Measurements from ENCODE around the gene OPN1SW.

Gene OPN1SW

GRCh38 chr7:128755819-128756476, 19.6 kb downstream of the OPN1SW start:
- DNase-seq: no peak

- no peak for DNase-seq
Measured at GRCh38 chr7:128755075-128755818, 20.3 kb downstream of the OPN1SW start.

DNA sequence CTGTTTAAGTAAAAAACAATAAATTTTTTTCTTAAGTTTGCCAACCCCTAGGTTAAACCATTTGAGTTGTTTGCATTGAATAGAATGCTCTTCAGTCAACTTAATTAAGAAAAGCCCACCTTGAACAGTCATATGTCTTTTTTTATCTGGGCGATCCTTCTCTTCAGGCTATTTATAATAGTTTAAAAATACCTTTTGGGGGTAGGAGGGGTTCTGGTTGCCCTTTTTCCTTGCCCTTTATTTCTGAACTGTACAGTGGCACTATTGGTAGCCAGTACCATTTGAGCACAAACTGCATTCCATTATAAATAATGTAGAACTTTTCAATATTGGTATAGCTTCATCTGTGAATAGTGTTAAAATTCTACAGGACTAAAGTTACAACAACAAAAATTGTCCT, 23.3 kb downstream of the OPN1SW start:
- DNase-seq: no peak

GRCh38 chr7:128747327-128748079, 28.1 kb downstream of the OPN1SW start:
- DNase-seq: no peak

- DNase-seq: no peak
Measured at GRCh38 chr7:128745706-128746105, 29.9 kb downstream of the OPN1SW start.

GRCh38 chr7:128744366-128744905, 31.2 kb downstream of the OPN1SW start:
- DNase-seq: no peak

- no peak for DNase-seq
Measured at GRCh38 chr7:128743112-128743772, 32.4 kb downstream of the OPN1SW start.

- no peak for DNase-seq
Measured at GRCh38 chr7:128742206-128742605, 33.4 kb downstream of the OPN1SW start.

GRCh38 chr7:128741491-128741890, 34.1 kb downstream of the OPN1SW start:
- no peak for DNase-seq

- DNase-seq: no peak
Measured at GRCh38 chr7:128740996-128741395, 34.6 kb downstream of the OPN1SW start.

- no peak for DNase-seq
Measured at GRCh38 chr7:128739990-128740682, 35.5 kb downstream of the OPN1SW start.

DNA sequence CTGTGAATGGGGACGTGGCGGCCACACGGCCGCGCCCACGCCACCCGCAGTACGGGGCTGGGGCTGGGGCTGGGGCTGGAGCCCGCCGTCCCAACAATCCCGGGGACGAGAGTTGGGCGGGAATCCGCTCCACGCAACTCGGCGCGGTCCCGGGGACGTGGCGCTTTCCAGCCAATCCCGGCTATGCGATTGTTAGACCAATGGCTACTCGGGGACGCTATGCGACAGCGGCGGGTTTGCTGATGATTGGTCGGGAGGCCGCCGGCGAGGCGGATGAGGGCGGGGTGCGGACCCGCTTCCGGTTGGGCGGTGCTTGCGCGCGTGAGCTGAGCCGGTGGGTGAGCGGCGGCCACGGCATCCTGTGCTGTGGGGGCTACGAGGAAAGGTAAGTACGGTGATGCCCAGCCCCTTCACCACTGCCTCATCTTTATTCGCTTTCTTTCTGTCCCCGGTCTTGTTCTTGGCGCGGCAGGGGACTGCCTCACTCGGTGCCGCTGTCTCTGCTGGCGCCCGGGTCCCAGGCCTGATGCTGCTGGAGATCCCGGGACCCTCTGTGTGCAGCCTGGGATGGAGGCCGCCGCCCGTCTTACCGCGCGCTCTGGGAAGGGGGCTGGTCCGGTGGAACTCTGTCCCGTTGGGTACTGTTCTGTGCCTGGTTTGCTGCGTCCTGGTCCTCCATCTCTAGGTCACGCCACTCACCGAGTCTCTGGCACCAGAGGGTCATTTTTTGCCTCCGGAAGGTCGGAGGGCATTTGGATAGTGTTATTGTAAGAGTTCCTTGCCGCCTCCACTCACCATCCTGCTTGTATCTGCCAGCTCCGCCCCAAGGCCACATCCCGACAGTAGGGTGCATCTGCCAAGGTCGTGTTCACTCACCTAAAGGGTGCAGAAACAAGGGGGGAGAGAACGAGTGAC, 36.3 kb downstream of the OPN1SW start, which contains the start of gene CALU:
TSS of gene CALU (plus strand) at position 312 of the 915 bp plus-strand sequence. CDS start 9,225 bp downstream, outside the sequence.
- peak; percentile 89 to 95 for DNase-seq

DNA sequence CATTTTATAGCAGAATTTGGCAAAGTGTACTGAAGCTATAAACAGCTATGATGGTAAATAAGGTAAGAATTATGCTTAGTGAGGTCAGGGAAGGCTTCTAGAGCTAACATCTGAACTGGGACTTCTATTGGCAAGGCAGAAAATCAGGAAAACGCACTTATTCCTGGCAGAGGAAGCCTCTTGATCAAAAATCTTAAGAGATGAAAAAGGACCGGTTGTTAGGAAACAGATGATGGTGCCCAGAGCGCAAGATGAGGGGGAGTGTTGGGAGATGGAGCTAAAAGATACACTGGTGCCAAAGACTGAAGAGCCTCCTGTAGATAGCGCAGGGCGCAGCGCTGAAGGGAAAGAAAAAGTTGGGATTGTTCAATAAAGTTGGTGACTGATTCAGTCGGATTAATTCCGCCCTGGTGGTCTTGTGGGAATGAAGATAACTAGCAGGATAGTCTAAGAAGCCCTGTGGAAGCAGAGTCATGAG, 37.0 kb downstream of the OPN1SW start:
- DNase-seq: no peak

DNA sequence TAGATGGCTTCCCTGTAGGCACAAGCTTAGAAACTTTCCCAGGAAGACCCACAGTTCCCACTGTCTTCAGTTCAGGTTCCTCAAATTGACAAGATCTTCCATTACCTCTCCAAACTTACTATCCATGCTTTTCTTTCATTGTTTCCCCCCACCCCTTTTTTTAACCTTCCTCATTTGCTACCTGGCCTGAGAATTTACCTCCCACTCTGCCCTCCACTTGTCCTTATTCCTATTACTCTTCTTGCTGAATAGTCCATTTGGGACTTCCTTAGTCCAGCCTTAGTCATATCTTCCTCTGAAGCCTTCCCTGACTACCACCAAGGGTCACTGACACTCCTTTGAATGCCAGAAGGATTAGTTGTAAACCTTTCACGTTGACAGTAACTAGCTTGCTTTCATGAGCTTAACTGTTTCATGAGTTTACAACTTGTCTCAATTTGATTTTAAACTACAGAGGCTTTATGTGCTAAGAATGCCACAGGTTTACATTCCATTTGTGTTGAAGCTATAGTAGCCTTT, 37.7 kb downstream of the OPN1SW start:
- DNase-seq: no peak

DNA sequence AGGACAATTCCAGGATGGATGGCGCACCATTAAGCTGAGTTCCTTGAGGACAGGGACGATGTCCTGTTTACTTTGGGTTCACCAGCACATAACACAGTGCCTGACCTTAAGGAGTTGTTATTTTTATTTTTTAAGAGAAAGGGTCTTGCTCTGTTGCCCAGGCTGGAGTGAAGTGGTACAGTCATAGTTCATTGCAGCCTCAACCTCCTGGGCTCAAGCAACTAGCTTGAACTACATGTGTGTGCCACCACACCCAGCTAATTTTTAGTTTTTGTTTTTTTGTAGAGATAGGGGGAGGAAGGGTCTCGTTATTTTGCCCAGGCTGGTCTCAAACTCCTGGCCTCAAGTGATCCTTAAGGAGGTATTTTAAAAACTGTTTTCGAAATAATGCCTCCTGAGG, 38.2 kb downstream of the OPN1SW start:
- no peak for DNase-seq

DNA sequence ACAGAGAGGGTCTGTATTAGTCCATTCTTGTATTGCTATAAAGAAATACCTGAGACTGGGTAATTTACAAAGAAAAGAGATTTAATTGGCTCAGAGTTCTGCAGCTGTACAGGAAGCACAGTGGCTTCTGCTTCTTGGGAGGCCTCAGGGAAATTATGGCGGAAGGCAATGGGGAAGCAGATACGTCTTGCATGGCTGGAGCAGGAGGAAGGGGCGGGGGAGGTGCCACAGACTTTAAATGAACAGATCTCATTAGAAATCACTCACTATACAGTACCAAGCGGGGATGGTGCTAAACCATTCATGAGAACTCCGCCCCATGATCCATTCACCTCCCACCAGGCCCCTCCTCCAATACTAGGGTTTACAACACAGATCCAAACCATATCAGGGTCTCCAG, 40.2 kb downstream of the OPN1SW start:
- DNase-seq: no peak

DNA sequence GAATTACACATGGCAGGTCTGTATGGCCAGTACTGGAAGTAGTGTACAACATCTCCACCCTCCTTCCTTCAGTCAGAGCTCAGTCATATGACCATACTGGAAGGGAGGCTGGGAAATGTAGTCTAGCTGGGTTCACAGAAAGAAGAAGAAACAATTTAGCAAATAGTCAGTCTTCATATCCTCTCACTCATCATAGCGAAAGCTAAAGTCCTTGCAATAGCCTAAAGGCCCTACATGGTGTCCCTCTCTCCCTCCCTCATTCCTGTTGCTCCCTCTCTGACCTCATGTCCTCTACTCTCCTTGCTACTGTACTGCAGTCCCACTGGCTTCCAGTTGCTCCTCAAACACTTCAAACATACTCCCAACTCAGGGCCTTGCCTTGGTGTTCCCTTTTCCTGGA, 40.7 kb downstream of the OPN1SW start:
- DNase-seq: no peak

GRCh38 chr7:128733278-128733645, 42.3 kb downstream of the OPN1SW start:
- no peak for DNase-seq

DNA sequence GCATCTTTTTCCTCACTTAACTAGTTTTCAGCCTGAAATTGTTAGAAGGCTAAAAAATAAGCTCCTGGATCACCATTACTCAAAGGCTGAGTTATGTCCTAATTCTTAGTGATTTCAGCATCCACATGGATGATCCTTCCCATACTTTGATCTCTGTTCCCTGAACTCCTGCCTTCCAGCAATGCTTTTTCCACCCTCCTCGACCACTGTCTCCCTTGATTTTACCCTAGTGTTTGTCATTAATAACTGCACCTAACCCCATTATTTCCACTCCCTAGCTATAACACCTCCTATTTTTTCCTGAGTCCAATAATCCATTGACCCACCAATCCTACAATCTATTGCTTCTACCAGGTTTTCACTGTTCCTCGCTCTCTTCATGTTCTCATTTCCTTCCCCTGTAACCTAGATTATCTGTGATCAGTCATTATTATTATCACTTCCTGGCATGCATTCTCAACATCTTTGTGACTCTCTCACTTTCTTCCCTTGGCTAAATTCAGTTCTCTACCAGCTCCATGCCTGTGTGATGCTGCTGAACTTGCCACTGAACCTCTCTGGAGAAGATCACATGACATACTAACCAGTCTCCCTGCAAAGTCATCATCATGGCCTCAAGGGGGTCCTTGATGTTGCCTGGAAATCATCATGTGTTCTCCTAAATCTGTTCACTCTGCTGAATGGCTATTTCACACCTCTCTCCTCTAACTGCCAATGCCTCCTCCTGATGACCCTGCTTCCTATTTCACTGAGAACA, 42.9 kb downstream of the OPN1SW start:
- no peak for DNase-seq

- DNase-seq: no peak
Measured at GRCh38 chr7:128731184-128731583, 44.4 kb downstream of the OPN1SW start.
